ENCODE data around the gene TAC3. TPM values are rescaled to one million over a fixed set of nuclear protein-coding genes. Genes with fewer than 3 reads are reported as not detected.

TAC3 gene
- total and polyA plus RNA-seq, 2 of the 8 experiments (the other 6 are each of a cell fraction or from before 2014, with no cell fraction given), result 9.7 to 45.3 TPM

GRCh38 chr12:57049890-57050289, 33.6 kb upstream of the TAC3 start, which contains the start of gene MYO1A:
TSS of gene MYO1A (minus strand) at chr12:57050129. CDS start at chr12:57048323, 1,806 bp downstream.
- no peaks in the 10 kb centered on the region for H3K9me3 ChIP-seq (ENCODE audit: insufficient read depth in 2 of 2, low read depth in 1 of 2, low read length in 1 of 2)
- no peak within 1 kb of the TSS for H2BK12ac ChIP-seq (ENCODE audit: low read depth, low read length)
- no peak within 1 kb of the TSS for H3K4me2 ChIP-seq (ENCODE audit: insufficient read depth in 1 of 2, low read depth in 2 of 2, low read length in 2 of 2)
- ChIA-PET CTCF (ENCODE audit: partially characterized antibody) (interaction anchor here (0.7 to 7.5 kb wide), 17 partner anchors 9 to 292 kb away, joined by 3 to 77 read pairs (median 5); no protein-coding TSS in a partner anchor), POLR2A (ENCODE audit: partially characterized antibody) (interaction anchor here (0.6 to 2.1 kb wide), 5 partner anchors 16 to 297 kb away, joined by 4 to 7 read pairs (median 5); partner anchors contain the start of genes STAT6 and TAC3)
- DNase-seq (ENCODE audit: low read depth in 1 of 2, low spot score in 2 of 2), result no peak
- H3K36me3 ChIP-seq (ENCODE audit: control insufficient read depth in 2 of 4, insufficient read depth in 4 of 4, low read length in 3 of 4), result peaks cover 0 to 3% (median 0%) of the 10 kb centered on the region in 4 experiments; a peak in 1 of 8 replicates
- no peak within 1 kb of the TSS for H3K9ac ChIP-seq (replicated peaks in 1 of 4; ENCODE audit: extremely low read depth in 1 of 4, low read depth in 3 of 4, low read length in 3 of 4)
- 77% methylated on average over 2 of the region's 2 CpGs; no CpG with 5 or more reads in 1 of the 2 experiments for WGBS, 2 experiments (ENCODE audit: extremely low coverage in 1 of 2, insufficient coverage in 1 of 2, insufficient read length in 1 of 2, insufficient replicate concordance in 2 of 2, low coverage in 1 of 2, low lambda C conversion rate in 2 of 2, missing lambda C conversion rate in 1 of 2)
- no peak within 1 kb of the TSS for H4K91ac ChIP-seq (replicated peaks; ENCODE audit: insufficient read length, low read length)
- H4K20me1 ChIP-seq (replicated peaks in 1 of 2; ENCODE audit: control insufficient read depth in 1 of 2, insufficient read depth in 2 of 2, low read length in 2 of 2), result no peaks in the 10 kb centered on the region
- H2BK15ac ChIP-seq (ENCODE audit: low read length), result 0 out of 2 replicates have a peak within 1 kb of the TSS, but pooled peaks have one; percentile 88
- H3K27ac ChIP-seq (ENCODE audit: low read depth, low read length), result no peak within 1 kb of the TSS
- no peak within 1 kb of the TSS for H3K23ac ChIP-seq (ENCODE audit: insufficient read length)
- H4K5ac ChIP-seq (ENCODE audit: insufficient read length, low read depth, low read length), result no peak within 1 kb of the TSS
- no peaks in the 10 kb centered on the region for H3K23me2 ChIP-seq (ENCODE audit: low read depth, low read length)
- no peaks in the 10 kb centered on the region for H3K79me2 ChIP-seq (ENCODE audit: control insufficient read depth in 1 of 2, insufficient read depth in 2 of 2, low read length in 2 of 2)
- no peaks in the 10 kb centered on the region for H3K79me1 ChIP-seq (ENCODE audit: low read depth, low read length)
- H3K18ac ChIP-seq (ENCODE audit: extremely low read depth, low read length), result no peak within 1 kb of the TSS
- no peak within 1 kb of the TSS for H4K8ac ChIP-seq (ENCODE audit: extremely low read depth, insufficient read depth, low read length)
- no peak within 1 kb of the TSS for H2AFZ ChIP-seq (ENCODE audit: low read length)
- no peaks in the 10 kb centered on the region for H3K4me1 ChIP-seq (replicated peaks in 1 of 4; ENCODE audit: control insufficient read depth in 3 of 4, insufficient read depth in 4 of 4, low read length in 3 of 4)
- no peak within 1 kb of the TSS for H3K14ac ChIP-seq (ENCODE audit: insufficient read length)
- no peak for FAIRE-seq
- H2BK20ac ChIP-seq (ENCODE audit: low read length), result peak within 1 kb of the TSS; percentile 82; the same call in 1 of the 2 replicates
- H3K27me3 ChIP-seq (replicated peaks in 1 of 4; ENCODE audit: control insufficient read depth in 3 of 4, extremely low read depth in 1 of 4, insufficient read depth in 3 of 4, low read length in 3 of 4), result no peaks in the 10 kb centered on the region
- H2BK120ac ChIP-seq (replicated peaks; ENCODE audit: low read depth, low read length), result no peak within 1 kb of the TSS
- no peak within 1 kb of the TSS for H3K56ac ChIP-seq (replicated peaks; ENCODE audit: insufficient read length, low read depth, low read length)
- TF ChIP-seq RNF2 (IDR thresholded peaks at IDR 0.05; ENCODE audit: borderline replicate concordance, low read depth, low read length, missing control alignments, poor library complexity, severe bottlenecking), result no peak
- TF ChIP-seq SRF (IDR thresholded peaks at IDR 0.05; ENCODE audit: low read depth, low read length), result no peak
- no peak for TF ChIP-seq KDM1A (IDR thresholded peaks at IDR 0.05; ENCODE audit: borderline replicate concordance, low read length)
- TF ChIP-seq NANOG (IDR thresholded peaks at IDR 0.05; ENCODE audit: insufficient read depth, low read depth, low read length, poor library complexity, severe bottlenecking), result no peak
- no peak for TF ChIP-seq CTCF (IDR thresholded peaks at IDR 0.05; ENCODE audit: control extremely low read depth in 1 of 3, insufficient read depth in 1 of 3, low read depth in 1 of 3, low read length in 3 of 3)
- TF ChIP-seq SIN3A (conservative IDR thresholded peaks at IDR 0.05 in 1 of 2, IDR thresholded peaks at IDR 0.05 in 1 of 2; ENCODE audit: low read depth in 1 of 2, low read length in 2 of 2), result 0 out of 4 replicates have a peak, but pooled peaks of 1 of the 2 experiments have one; percentile 39
- no peak for TF ChIP-seq SP4 (IDR thresholded peaks at IDR 0.05; ENCODE audit: low read length)
- H3K4me3 ChIP-seq (ENCODE audit: extremely low read depth in 1 of 4, insufficient read depth in 2 of 4, low read depth in 3 of 4, low read length in 4 of 4), result no peak within 1 kb of the TSS
- H2BK5ac ChIP-seq (ENCODE audit: low read depth, low read length), result no peak within 1 kb of the TSS
- no peak within 1 kb of the TSS for H3K4ac ChIP-seq (replicated peaks; ENCODE audit: insufficient read length, low read depth, low read length)
- H2AK5ac ChIP-seq (ENCODE audit: low read depth, low read length), result no peak within 1 kb of the TSS

Measured in H1 (cell line).